Measurements from ENCODE around the gene NOTUM.
"Not testable (repeated sequence)": the region's sequence is repeated elsewhere in the genome, so short reads cannot be mapped to it uniquely, and the experiment has no call there.

NOTUM gene

GRCh38 chr17:81956607-81957589 lies 4.1 kb downstream of the NOTUM start:
- no peak for DNase-seq

DNA sequence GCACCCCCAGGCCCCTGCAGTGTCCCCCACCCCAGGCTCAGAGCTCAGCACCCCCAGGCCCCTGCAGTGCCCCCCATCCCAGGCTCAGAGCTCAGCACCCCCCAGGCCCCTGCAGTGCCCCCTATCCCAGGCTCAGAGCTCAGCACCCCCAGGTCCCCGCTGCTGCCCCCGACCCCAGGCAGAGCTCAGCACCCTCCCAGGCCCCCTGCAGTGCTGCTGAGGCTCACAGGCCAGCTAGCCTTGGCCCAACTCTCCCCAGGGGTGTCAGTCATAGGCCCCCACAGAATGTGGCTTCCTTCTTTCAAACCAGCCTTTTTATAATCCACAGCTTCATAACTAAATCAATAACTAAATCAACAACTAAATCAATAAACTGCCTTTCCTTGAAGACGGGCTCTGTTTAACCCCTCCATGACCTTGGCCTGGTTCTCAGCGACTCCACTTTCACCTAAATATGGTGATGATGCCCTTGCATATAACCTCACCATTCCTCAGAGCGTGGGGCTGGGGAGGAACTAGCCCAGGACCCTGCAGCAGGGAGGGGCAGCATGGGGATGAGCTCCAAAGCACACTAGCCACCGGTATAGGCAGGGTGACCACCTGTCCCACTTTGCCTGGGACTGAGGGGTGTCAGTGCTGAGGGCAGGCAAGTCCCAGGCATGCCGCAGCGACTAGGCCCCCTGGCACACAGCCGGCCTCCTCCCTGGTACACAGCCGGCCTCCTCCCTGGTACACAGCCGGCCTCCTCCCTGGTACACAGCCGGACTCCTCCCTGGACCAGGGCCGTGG lies 5.0 kb downstream of the NOTUM start:
- DNase-seq: no peak

GRCh38 chr17:81955058-81955681 lies 5.8 kb downstream of the NOTUM start:
- no peak for DNase-seq

DNA sequence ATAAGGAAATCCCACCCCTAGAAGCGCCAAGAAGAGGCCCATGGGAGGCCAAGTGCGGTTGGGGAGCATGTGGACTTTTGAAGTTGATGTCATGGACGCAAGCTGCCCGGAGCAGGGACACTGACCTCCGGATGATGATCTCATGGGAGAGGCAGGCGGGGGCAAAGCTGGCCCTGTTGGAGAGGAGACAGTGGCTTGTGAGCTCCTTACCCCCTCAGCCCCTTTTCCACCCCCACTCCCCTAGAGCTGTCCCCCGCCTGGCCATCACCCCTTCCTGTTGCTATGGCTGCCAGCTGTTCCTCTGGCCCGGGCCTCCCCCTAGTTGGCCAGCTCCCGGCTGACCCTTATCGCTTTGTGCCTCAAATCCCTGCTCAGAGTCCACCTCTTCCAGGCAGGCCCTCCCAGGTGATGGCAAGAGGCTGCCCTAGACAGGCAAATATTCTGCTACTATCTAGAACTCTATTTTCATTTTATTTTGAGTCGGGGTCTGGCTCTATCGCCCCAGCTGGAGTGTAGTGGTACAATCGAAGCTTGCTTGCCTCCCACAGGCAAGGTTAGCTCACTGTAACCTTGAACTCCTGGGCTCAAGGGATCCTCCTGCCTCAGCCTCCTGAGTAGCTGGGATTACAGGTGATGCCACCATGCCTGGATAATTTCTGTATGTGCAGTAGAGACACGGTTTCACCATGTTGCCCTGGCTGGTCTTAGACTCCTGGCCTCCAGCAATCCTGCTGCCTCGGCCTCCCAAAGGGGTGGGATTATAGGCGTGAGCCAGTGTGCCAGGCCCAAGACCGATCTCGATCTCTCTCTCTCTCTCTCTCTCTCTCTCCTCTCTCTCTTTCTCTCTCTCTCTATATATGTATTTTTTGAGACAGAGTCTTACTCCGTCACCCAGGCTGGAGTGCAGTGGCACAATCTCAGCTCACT lies 6.6 kb downstream of the NOTUM start:
- no peak for DNase-seq

DNA sequence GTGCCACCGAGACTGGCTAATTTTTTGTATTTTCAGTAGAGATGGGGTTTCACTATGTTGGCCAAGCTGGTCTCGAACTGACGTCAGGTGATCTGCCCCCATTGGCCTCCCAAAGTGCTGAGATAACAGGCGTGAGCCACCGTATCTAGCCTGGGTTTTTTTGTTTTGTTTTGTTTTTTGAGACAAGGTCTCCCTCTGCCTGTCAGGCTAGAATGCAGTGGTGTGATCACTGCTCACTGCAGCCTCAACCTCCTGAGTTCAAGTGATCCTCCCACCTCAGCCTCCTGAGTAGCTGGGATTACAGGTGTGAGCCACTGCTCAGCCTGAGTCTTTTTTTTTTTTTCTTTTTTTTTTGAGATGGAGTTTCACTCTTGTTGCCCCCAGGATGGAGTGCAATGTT lies 7.5 kb downstream of the NOTUM start:
- not testable (repeated sequence) for DNase-seq

DNA sequence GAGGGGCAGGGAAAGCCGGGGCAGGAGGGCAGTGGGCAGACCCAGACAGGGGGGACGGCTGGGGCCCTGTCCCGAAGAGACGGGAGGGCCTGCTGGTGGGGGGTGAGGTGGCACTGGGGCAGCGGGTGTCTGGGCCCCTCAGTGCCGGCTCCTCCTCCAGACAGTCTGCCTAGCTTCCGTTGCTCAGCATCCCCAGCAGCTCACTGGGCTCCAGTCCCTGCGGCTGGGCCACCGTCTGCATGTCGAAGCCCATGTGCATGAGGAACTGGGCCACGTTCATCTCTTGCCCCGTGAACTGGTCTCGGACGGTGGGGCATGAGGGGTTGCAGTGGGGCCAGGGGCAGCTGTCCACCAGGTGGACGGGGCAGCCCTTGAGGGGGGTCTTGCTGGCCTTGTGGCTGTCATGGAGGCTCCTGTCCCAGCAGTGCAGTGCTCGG lies 8.2 kb downstream of the NOTUM start:
- no peak for DNase-seq

- DNase-seq: no peak
These were observed 9.0 kb downstream of the NOTUM start for GRCh38 chr17:81951785-81952684.

DNA sequence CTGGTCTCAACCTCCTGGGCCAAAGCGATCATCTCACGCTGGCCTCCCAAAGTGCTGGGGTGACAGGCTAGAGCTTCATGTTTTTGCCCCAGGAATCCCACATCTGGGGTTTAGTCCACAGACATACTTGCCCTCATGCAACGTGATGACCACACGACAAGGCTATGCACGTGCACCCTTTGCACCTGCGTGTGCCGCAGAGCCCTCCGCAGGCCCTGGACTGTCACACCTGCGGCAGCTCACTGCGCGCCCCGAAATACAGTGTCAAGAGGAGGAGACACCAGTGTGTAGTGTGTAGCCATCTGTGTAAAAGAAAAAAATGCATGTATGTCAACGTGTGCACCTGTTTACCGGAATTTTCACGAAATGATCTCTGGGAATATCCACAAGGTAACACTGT lies 10.5 kb downstream of the NOTUM start:
- no peak for DNase-seq

DNA sequence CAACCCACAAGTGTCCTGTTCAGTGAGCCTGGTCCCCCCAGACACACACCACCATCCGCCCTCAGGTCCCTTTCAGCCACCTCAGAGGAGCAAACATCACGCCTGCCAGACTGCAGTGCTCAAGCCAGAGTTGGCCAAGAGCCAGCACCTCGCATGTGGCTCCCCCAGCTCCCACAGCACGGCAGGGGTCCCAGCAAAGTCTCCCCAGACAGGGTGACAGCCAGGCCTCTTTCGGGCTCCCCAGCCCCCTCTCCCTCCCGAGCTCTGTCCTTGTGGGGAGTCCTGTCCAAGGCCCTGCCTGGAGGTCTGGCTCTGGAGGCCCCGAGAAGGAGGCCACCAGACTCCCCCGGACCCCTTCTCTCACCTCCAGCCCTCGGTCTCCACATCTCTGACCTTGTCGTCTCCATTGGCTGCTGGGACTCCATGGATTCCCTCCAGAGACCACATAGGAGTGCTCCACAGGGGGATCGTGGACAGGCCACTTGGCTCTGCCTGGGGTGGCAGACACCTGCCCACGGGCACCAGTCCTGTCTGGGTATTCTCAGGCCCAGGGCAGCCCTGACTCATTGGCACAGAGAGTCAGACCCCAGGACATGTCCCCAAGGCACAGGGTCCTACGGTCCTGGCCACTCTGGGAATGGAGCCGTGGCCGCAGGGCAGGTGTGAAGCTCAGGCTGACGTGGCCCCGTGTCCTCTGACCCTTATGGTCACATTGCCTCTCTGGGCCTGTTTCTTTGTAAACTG lies 12.2 kb downstream of the NOTUM start:
- no peak for DNase-seq

DNA sequence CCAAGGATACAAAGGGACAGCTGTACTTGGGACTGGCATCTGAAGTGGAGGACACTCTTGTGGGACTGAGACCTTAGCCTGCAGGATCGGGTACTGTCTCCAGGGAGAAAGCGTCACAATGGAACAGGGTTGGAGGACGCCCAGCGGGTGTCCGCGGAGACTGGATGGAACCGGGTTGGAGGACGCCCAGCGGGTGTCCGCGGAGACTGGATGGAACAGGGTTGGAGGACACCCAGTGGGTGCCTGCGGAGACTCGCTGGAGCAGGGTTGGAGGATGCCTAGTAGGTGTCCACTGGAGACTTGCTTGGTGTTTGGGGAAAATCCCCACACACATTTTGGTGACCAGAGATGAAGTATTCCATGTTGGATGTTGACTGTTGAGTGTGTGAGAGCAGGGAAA lies 13.8 kb downstream of the NOTUM start, which contains the start of gene MYADML2:
Gene MYADML2 (minus strand): TSS at position 45 of the 400 bp plus-strand sequence. CDS start 5,492 bp downstream, outside the sequence.
- no peak for DNase-seq

- no peak for DNase-seq
These were observed 16.1 kb downstream of the NOTUM start for GRCh38 chr17:81944858-81945257.

- DNase-seq: no peak
These were observed 18.8 kb downstream of the NOTUM start for GRCh38 chr17:81942167-81942553.

DNA sequence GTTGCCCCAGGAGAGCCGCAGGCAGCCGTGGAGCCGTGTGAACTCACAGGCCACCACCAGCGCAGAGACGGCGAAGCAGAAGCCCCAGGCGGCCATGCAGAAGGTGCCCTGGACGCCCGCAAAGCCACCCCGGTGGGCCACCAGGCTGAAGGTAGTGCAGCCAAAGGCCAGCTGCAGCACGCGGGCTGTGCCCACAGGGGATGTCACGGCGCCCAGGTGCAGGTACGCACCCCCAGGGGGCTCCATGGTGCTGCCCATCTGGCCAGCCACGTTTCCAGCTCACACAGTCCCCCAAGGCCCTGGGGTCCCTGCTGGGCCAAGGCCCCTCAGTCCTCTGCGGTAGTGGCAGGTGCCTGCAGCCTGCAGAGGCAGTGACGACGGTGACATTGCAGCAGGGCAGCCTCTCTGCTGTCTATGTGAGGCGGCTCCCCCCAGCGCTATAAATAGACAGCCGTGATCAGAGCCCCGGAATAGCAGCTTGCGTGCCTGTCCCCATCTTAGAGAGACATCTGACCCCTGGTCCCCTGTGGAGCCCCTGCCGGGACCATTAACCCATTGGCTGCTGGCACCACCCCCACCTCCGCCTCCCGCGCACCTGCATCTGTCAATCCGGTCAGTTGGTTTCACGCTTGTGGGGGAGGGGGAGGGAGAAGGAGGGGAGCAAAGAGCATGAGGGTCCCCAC lies 19.4 kb downstream of the NOTUM start:
- DNase-seq: no peak

- DNase-seq: no peak
These were observed 20.2 kb downstream of the NOTUM start for GRCh38 chr17:81940538-81941483.

- no peak for DNase-seq
These were observed 21.1 kb downstream of the NOTUM start for GRCh38 chr17:81939881-81940385.

DNA sequence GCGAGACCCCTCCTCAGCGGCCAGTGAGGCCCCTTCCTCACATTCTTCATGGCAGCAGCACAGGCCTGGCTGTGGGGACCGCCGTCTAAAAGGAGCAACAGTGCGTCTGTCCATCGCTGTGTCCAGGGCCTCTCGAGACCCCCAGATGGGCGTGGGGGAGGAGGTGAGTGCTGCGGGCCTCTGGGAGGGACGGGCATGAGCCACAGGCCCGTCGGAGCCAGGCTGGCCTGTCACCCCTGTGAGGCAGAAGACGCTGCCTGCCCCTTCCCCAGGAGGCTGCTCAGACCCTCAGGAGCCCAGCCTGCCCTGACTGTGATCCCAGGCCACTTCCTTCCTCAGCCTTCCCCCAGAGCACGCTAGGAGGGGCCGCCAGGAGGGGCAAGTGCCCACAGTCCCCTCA lies 21.8 kb downstream of the NOTUM start:
- no peak for DNase-seq

- no peak for DNase-seq
These were observed 25.3 kb downstream of the NOTUM start for GRCh38 chr17:81935709-81936084.
